NCI-H460 (cell line): ENCODE data around the gene LMTK2. TPM values are rescaled to one million over a fixed set of nuclear protein-coding genes. Genes with fewer than 3 reads are reported as not detected.

Source experiments
- DNase-seq: peaks from one replicate; pipeline ENCODE4 v3.0.0-alpha.2; 2016; ENCODE audit warnings: low read depth; ENCODE audit errors: extremely low read depth
- polyA plus RNA-seq: library from polyadenylated mRNA; depleted of rRNA; stranded (reverse); fragments of >200 nt; gene quantifications from 2 replicates; pipeline ENCODE4 v1.2.3, GENCODE V29; 2014; cell fraction: nucleus; rRNA removed
- total RNA-seq: library from RNA; depleted of rRNA; stranded (reverse); fragments of >200 nt; shearing (Covaris generic); gene quantifications from 2 replicates; pipeline ENCODE4 v1.2.3, GENCODE V29; 2014; rRNA removed

LMTK2 gene
- total RNA-seq = 12.0 and 13.3 TPM in 2 replicates
- 9.3 and 11.4 TPM in 2 replicates for polyA plus RNA-seq

- peak; percentile 92 for DNase-seq
Measured at GRCh38 chr7:98106647-98107312, at the start of gene LMTK2. LMTK2 (plus strand) TSS chr7:98106862; CDS start chr7:98107178, 316 bp downstream.

- DNase-seq = no peak
Measured at GRCh38 chr7:98057157-98057556, 49.5 kb upstream of the LMTK2 start.

GRCh38 chr7:98058186-98058585 is 48.5 kb upstream of the LMTK2 start:
- DNase-seq = no peak

GRCh38 chr7:98064233-98064632 is 42.4 kb upstream of the LMTK2 start:
- DNase-seq = no peak

- DNase-seq = no peak
Measured at GRCh38 chr7:98066208-98066607, 40.5 kb upstream of the LMTK2 start.

- no peak for DNase-seq
Measured at GRCh38 chr7:98066934-98067507, 39.6 kb upstream of the LMTK2 start.

GRCh38 chr7:98073047-98073446 is 33.6 kb upstream of the LMTK2 start:
- DNase-seq = no peak

- no peak for DNase-seq
Measured at GRCh38 chr7:98075801-98076200, 30.9 kb upstream of the LMTK2 start.

GRCh38 chr7:98077762-98078161 is 28.9 kb upstream of the LMTK2 start:
- no peak for DNase-seq

GRCh38 chr7:98078197-98078870 is 28.3 kb upstream of the LMTK2 start:
- DNase-seq = no peak

- DNase-seq = no peak
Measured at GRCh38 chr7:98079891-98080648, 26.6 kb upstream of the LMTK2 start.

- DNase-seq = no peak
Measured at GRCh38 chr7:98081319-98081718, 25.3 kb upstream of the LMTK2 start.

- no peak for DNase-seq
Measured at GRCh38 chr7:98084631-98085030, 22.0 kb upstream of the LMTK2 start.

GRCh38 chr7:98085674-98086073 is 21.0 kb upstream of the LMTK2 start:
- no peak for DNase-seq

GRCh38 chr7:98086281-98086718 is 20.4 kb upstream of the LMTK2 start:
- DNase-seq = no peak

GRCh38 chr7:98088109-98088508 is 18.6 kb upstream of the LMTK2 start:
- DNase-seq = no peak

GRCh38 chr7:98090116-98090515 is 16.5 kb upstream of the LMTK2 start:
- no peak for DNase-seq

GRCh38 chr7:98091061-98091460 is 15.6 kb upstream of the LMTK2 start:
- no peak for DNase-seq

GRCh38 chr7:98091523-98091922 is 15.1 kb upstream of the LMTK2 start:
- DNase-seq = no peak

GRCh38 chr7:98097042-98097645 is 9.5 kb upstream of the LMTK2 start:
- DNase-seq = no peak

GRCh38 chr7:98100088-98100487 is 6.6 kb upstream of the LMTK2 start:
- no peak for DNase-seq
